Measurements from ENCODE around the gene GNA14. TPM values are rescaled to one million over a fixed set of nuclear protein-coding genes. Genes with fewer than 3 reads are reported as not detected.
A peak's percentile ranks its signal among the peaks of the same experiment; 100 is the strongest.
"Not testable (repeated sequence)": the region's sequence is repeated elsewhere in the genome, so short reads cannot be mapped to it uniquely, and the experiment has no call there.

The GNA14 gene
- 1 to 10 TPM in 1 of 4 donors, under 1 TPM in 3; 0.46 to 1.1 (median 0.68) TPM for total RNA-seq
- under 1 TPM; 0.31 to 0.47 (median 0.36) TPM for polyA plus RNA-seq
- long read RNA-seq, donor 1 = 0 reads
- long read RNA-seq, donor 2, partial matches to known transcripts = 0 of 3 reads
- long read RNA-seq, donor 2, other reads (novel, unspliced or antisense) = 1 of 3 reads

GRCh38 chr9:77648234-77649108 lies at the start of gene GNA14:
GNA14 (minus strand) TSS chr9:77648322; CDS start chr9:77647793, 529 bp downstream.
- Histone ChIP-seq H3K4me1 (peaks cover 7% of the 10 kb centered on the region), H3K27me3 (ENCODE audit: insufficient read depth in 3 of 3, low read length in 2 of 3) (peaks cover 0 to 32% (median 2%) of the 10 kb centered on the region in 3 donors), H3K9me3 (no peaks in the 10 kb centered on the region), H3K36me3 (ENCODE audit: insufficient read depth in 1 of 2, low read depth in 1 of 2) (no peaks in the 10 kb centered on the region), H3K27ac (no peak within 1 kb of the TSS), H3K4me3 (peak within 1 kb of the TSS; percentile 67)
- ATAC-seq (peak; percentile 34 to 74 (median 68)), DNase-seq (peak; percentile 61 to 75)
- WGBS, 3 donors = 2% methylated on average over 45 to 46 of the region's 46 CpGs
- no peak for TF ChIP-seq CTCF (IDR thresholded peaks at IDR 0.05)
- intact Hi-C loops (cut with DNase I) = loop anchor here in 1 of 2 donors (2.0 kb wide), 1 partner anchor 194 kb away; no protein-coding TSS in a partner anchor

- ATAC-seq = no peak
- intact Hi-C loops (cut with DNase I) = no loop called here
- Histone ChIP-seq H3K27ac (no peak overlapping the region), H3K4me1 (no peaks in the 10 kb centered on the region), H3K27me3 (ENCODE audit: insufficient read depth in 3 of 3, low read length in 2 of 3) (no peaks in the 10 kb centered on the region), H3K4me3 (no peak overlapping the region), H3K36me3 (ENCODE audit: insufficient read depth in 1 of 2, low read depth in 1 of 2) (no peaks in the 10 kb centered on the region), H3K9me3 (no peaks in the 10 kb centered on the region)
- TF ChIP-seq CTCF (IDR thresholded peaks at IDR 0.05) = no peak
- DNase-seq = no peak
- WGBS, 3 donors = 91 to 100% (median 92%) methylated on average over 1 of the region's 1 CpG
These were observed 49.3 kb upstream of the GNA14 start for GRCh38 chr9:77697238-77697984.

- H3K27me3 ChIP-seq (ENCODE audit: insufficient read depth in 3 of 3, low read length in 2 of 3); H3K36me3 ChIP-seq (ENCODE audit: insufficient read depth in 1 of 2, low read depth in 1 of 2); intact Hi-C loops (cut with DNase I); H3K9me3 ChIP-seq; DNase-seq; H3K27ac ChIP-seq; H3K4me3 ChIP-seq; ATAC-seq; H3K4me1 ChIP-seq: not testable (repeated sequence)
- 92 to 100% (median 97%) methylated on average over 3 of the region's 3 CpGs for WGBS, 3 donors
These were observed 42.6 kb upstream of the GNA14 start for GRCh38 chr9:77690723-77691122.

GRCh38 chr9:77690119-77690518 lies 42.0 kb upstream of the GNA14 start:
- H3K4me3 ChIP-seq; ATAC-seq; intact Hi-C loops (cut with DNase I); H3K9me3 ChIP-seq; H3K36me3 ChIP-seq (ENCODE audit: insufficient read depth in 1 of 2, low read depth in 1 of 2); H3K27ac ChIP-seq; H3K4me1 ChIP-seq; DNase-seq; H3K27me3 ChIP-seq (ENCODE audit: insufficient read depth in 3 of 3, low read length in 2 of 3): not testable (repeated sequence)
- 71 to 78% (median 74%) methylated on average over 3 of the region's 3 CpGs for WGBS, 3 donors

GRCh38 chr9:77687737-77688136 lies 39.6 kb upstream of the GNA14 start:
- 93 to 95% (median 93%) methylated on average over 11 of the region's 11 CpGs for WGBS, 3 donors
- ATAC-seq; H3K9me3 ChIP-seq; DNase-seq; H3K4me1 ChIP-seq; H3K27ac ChIP-seq; H3K27me3 ChIP-seq (ENCODE audit: insufficient read depth in 3 of 3, low read length in 2 of 3); H3K4me3 ChIP-seq; H3K36me3 ChIP-seq (ENCODE audit: insufficient read depth in 1 of 2, low read depth in 1 of 2); intact Hi-C loops (cut with DNase I): not testable (repeated sequence)

- H3K27ac ChIP-seq = no peak overlapping the region
- no peaks in the 10 kb centered on the region for H3K27me3 ChIP-seq (ENCODE audit: insufficient read depth in 3 of 3, low read length in 2 of 3)
- 48 to 67% (median 62%) methylated on average over 5 of the region's 5 CpGs for WGBS, 3 donors
- no peak for TF ChIP-seq CTCF (IDR thresholded peaks at IDR 0.05)
- no peaks in the 10 kb centered on the region for H3K9me3 ChIP-seq
- no peak for DNase-seq
- no peak overlapping the region for H3K4me3 ChIP-seq
- ATAC-seq = no peak
- no peaks in the 10 kb centered on the region for H3K4me1 ChIP-seq
- no peaks in the 10 kb centered on the region for H3K36me3 ChIP-seq (ENCODE audit: insufficient read depth in 1 of 2, low read depth in 1 of 2)
- intact Hi-C loops (cut with DNase I) = no loop called here
These were observed 32.5 kb upstream of the GNA14 start for GRCh38 chr9:77680581-77680980.
